GM12873 (cell line): ENCODE measurements around the gene SLC25A21.

Source experiments
- CTCF ChIP-seq: IDR thresholded peaks from 2 replicates; pipeline ENCODE4 v1.5.1; 2012; ENCODE audit warnings: low read depth, mild to moderate bottlenecking, moderate library complexity, low read length, control low read depth; ENCODE audit not compliant: insufficient read depth; ENCODE audit errors: missing control alignments

Gene SLC25A21

GRCh38 chr14:36716614-36717184 lies 455.7 kb downstream of the SLC25A21 start:
- no peak for TF ChIP-seq CTCF

- TF ChIP-seq CTCF: no peak
These were observed 458.3 kb downstream of the SLC25A21 start for GRCh38 chr14:36713960-36714703.

- no peak for TF ChIP-seq CTCF
These were observed 464.8 kb downstream of the SLC25A21 start for GRCh38 chr14:36707570-36707969.

GRCh38 chr14:36702474-36702873 lies 469.9 kb downstream of the SLC25A21 start:
- TF ChIP-seq CTCF: no peak

GRCh38 chr14:36701132-36701531 lies 471.3 kb downstream of the SLC25A21 start:
- TF ChIP-seq CTCF: no peak

GRCh38 chr14:36700651-36701050 lies 471.8 kb downstream of the SLC25A21 start:
- TF ChIP-seq CTCF: no peak

GRCh38 chr14:36690311-36691040 lies 481.9 kb downstream of the SLC25A21 start:
- no peak for TF ChIP-seq CTCF
